Skeletal muscle satellite cell (primary cell): ENCODE data around the gene CPNE9.

Experiments
- H3K27me3 ChIP-seq: 2 replicates; pipeline ENCODE4 v1.7.0; 2013; ENCODE audit warnings: low read length; ENCODE audit not compliant: control insufficient read depth, insufficient read depth
- H3K36me3 ChIP-seq: 2 replicates; pipeline ENCODE4 v1.7.0; 2013; ENCODE audit warnings: mild to moderate bottlenecking, control low read depth, low read length; ENCODE audit not compliant: insufficient read depth
- H3K4me1 ChIP-seq: 2 replicates; pipeline ENCODE4 v1.7.0; 2013; ENCODE audit warnings: low read length; ENCODE audit not compliant: control insufficient read depth, insufficient read depth
- H3K4me2 ChIP-seq: 2 replicates; pipeline ENCODE4 v1.7.0; 2013; ENCODE audit warnings: mild to moderate bottlenecking, low read length
- H3K4me3 ChIP-seq: 2 replicates; pipeline ENCODE4 v1.7.0; 2013; ENCODE audit warnings: low read length
- H3K9ac ChIP-seq: 2 replicates; pipeline ENCODE4 v1.7.0; 2013; ENCODE audit warnings: mild to moderate bottlenecking, low read depth, low read length, moderate library complexity
- H3K9me3 ChIP-seq: replicated peaks from 2 replicates; pipeline ENCODE4 v1.7.0; 2013; ENCODE audit warnings: mild to moderate bottlenecking, control low read depth, low read length

Gene CPNE9

GRCh38 chr3:9688961-9689360 lies 14.7 kb upstream of the CPNE9 start:
- H3K4me2 ChIP-seq, result no peak overlapping the region
- no peak overlapping the region for H3K9ac ChIP-seq
- H3K4me3 ChIP-seq, result no peak overlapping the region
- H3K36me3 ChIP-seq, result peaks cover 86% of the 10 kb centered on the region
- no peaks in the 10 kb centered on the region for H3K9me3 ChIP-seq
- H3K27me3 ChIP-seq, result no peaks in the 10 kb centered on the region
- no peaks in the 10 kb centered on the region for H3K4me1 ChIP-seq

- Histone ChIP-seq H3K4me3 (no peak overlapping the region), H3K36me3 (peaks cover 83% of the 10 kb centered on the region), H3K4me2 (no peak overlapping the region), H3K4me1 (no peaks in the 10 kb centered on the region), H3K9me3 (no peaks in the 10 kb centered on the region), H3K9ac (no peak overlapping the region), H3K27me3 (no peaks in the 10 kb centered on the region)
Observed at GRCh38 chr3:9689757-9690156, 13.9 kb upstream of the CPNE9 start.

- no peaks in the 10 kb centered on the region for H3K9me3 ChIP-seq
- no peak overlapping the region for H3K4me2 ChIP-seq
- no peaks in the 10 kb centered on the region for H3K27me3 ChIP-seq
- no peak overlapping the region for H3K9ac ChIP-seq
- no peaks in the 10 kb centered on the region for H3K4me1 ChIP-seq
- H3K4me3 ChIP-seq, result no peak overlapping the region
- H3K36me3 ChIP-seq, result peaks cover 83% of the 10 kb centered on the region
Observed at GRCh38 chr3:9690451-9691450, 12.9 kb upstream of the CPNE9 start.

GRCh38 chr3:9691636-9692035 lies 12.0 kb upstream of the CPNE9 start:
- Histone ChIP-seq H3K9ac (no peak overlapping the region), H3K27me3 (no peaks in the 10 kb centered on the region), H3K4me1 (no peaks in the 10 kb centered on the region), H3K4me2 (no peak overlapping the region), H3K9me3 (no peaks in the 10 kb centered on the region), H3K4me3 (no peak overlapping the region), H3K36me3 (peaks cover 77% of the 10 kb centered on the region)

- Histone ChIP-seq H3K9me3 (no peaks in the 10 kb centered on the region), H3K4me3 (no peak overlapping the region), H3K36me3 (peaks cover 80% of the 10 kb centered on the region), H3K9ac (no peak overlapping the region), H3K27me3 (no peaks in the 10 kb centered on the region), H3K4me1 (no peaks in the 10 kb centered on the region), H3K4me2 (no peak overlapping the region)
Observed at GRCh38 chr3:9692416-9692815, 11.2 kb upstream of the CPNE9 start.

- Histone ChIP-seq H3K9me3 (no peaks in the 10 kb centered on the region), H3K9ac (no peak overlapping the region), H3K4me3 (no peak overlapping the region), H3K4me1 (no peaks in the 10 kb centered on the region), H3K27me3 (no peaks in the 10 kb centered on the region), H3K36me3 (peaks cover 61% of the 10 kb centered on the region), H3K4me2 (no peak overlapping the region)
Observed at GRCh38 chr3:9695345-9695744, 8.3 kb upstream of the CPNE9 start.

- Histone ChIP-seq H3K27me3 (no peaks in the 10 kb centered on the region), H3K36me3 (peaks cover 57% of the 10 kb centered on the region), H3K9me3 (no peaks in the 10 kb centered on the region), H3K4me1 (no peaks in the 10 kb centered on the region), H3K4me3 (no peak overlapping the region), H3K9ac (no peak overlapping the region), H3K4me2 (no peak overlapping the region)
Observed at GRCh38 chr3:9695746-9696145, 7.9 kb upstream of the CPNE9 start.

GRCh38 chr3:9696480-9697220 lies 7.0 kb upstream of the CPNE9 start:
- H3K27me3 ChIP-seq, result no peaks in the 10 kb centered on the region
- no peak overlapping the region for H3K9ac ChIP-seq
- no peak overlapping the region for H3K4me2 ChIP-seq
- H3K36me3 ChIP-seq, result peaks cover 48% of the 10 kb centered on the region
- no peaks in the 10 kb centered on the region for H3K4me1 ChIP-seq
- H3K9me3 ChIP-seq, result no peaks in the 10 kb centered on the region
- no peak overlapping the region for H3K4me3 ChIP-seq

- peaks cover 37% of the 10 kb centered on the region for H3K36me3 ChIP-seq
- H3K4me3 ChIP-seq, result no peak overlapping the region
- no peak overlapping the region for H3K4me2 ChIP-seq
- no peaks in the 10 kb centered on the region for H3K9me3 ChIP-seq
- H3K4me1 ChIP-seq, result no peaks in the 10 kb centered on the region
- H3K9ac ChIP-seq, result no peak overlapping the region
- no peaks in the 10 kb centered on the region for H3K27me3 ChIP-seq
Observed at GRCh38 chr3:9697892-9698291, 5.7 kb upstream of the CPNE9 start.

GRCh38 chr3:9698293-9698692 lies 5.3 kb upstream of the CPNE9 start:
- no peak overlapping the region for H3K9ac ChIP-seq
- no peak overlapping the region for H3K4me2 ChIP-seq
- no peak overlapping the region for H3K4me3 ChIP-seq
- no peaks in the 10 kb centered on the region for H3K27me3 ChIP-seq
- H3K9me3 ChIP-seq, result no peaks in the 10 kb centered on the region
- H3K4me1 ChIP-seq, result no peaks in the 10 kb centered on the region
- peaks cover 33% of the 10 kb centered on the region for H3K36me3 ChIP-seq

GRCh38 chr3:9700536-9700935 lies 3.1 kb upstream of the CPNE9 start:
- Histone ChIP-seq H3K36me3 (peaks cover 20% of the 10 kb centered on the region), H3K4me3 (no peak overlapping the region), H3K4me2 (no peak overlapping the region), H3K4me1 (peaks cover 11% of the 10 kb centered on the region), H3K27me3 (peaks cover 10% of the 10 kb centered on the region), H3K9ac (no peak overlapping the region), H3K9me3 (no peaks in the 10 kb centered on the region)
